Naive B cell (primary cell): ENCODE results near the gene RBPJ. TPM values are rescaled to one million over a fixed set of nuclear protein-coding genes. Genes with fewer than 3 reads are reported as not detected.

Experiments
- ATAC-seq, 2 donors: fragments of 150-1000 bp; cut with Tn5 transposase; 2 replicates each; pipeline ENCODE4 v1.10.0; 2021; ENCODE audit warnings: low read depth in 2 of 2, mild to moderate bottlenecking in 2 of 2, moderate library complexity in 2 of 2
- DNase-seq: peaks from one replicate; pipeline ENCODE4 v3.0.0; 2022
- H3K27ac Mint-ChIP-seq, 6 donors: one replicate each; pipeline ENCODE4 v1.8.0; 2020 to 2022; ENCODE audit warnings: mild to moderate bottlenecking in 6 of 6, mixed read lengths in 6 of 6, moderate library complexity in 5 of 6, inconsistent platforms in 2 of 6
- H3K27me3 Mint-ChIP-seq, 3 donors: one replicate each; pipeline ENCODE4 v1.8.0; 2021 to 2022; ENCODE audit warnings: mixed read lengths in 3 of 3, mild to moderate bottlenecking in 1 of 3
- H3K36me3 Mint-ChIP-seq, 2 donors: one replicate each; pipeline ENCODE4 v1.8.0; 2020 to 2022; ENCODE audit warnings: mixed read lengths in 2 of 2, inconsistent platforms in 1 of 2, mild to moderate bottlenecking in 1 of 2
- H3K4me1 Mint-ChIP-seq, 3 donors: one replicate each; pipeline ENCODE4 v1.8.0; 2020 to 2022; ENCODE audit warnings: mixed read lengths in 3 of 3, inconsistent platforms in 1 of 3, mild to moderate bottlenecking in 1 of 3, moderate library complexity in 1 of 3
- H3K4me3 Mint-ChIP-seq, 8 donors: one replicate each; pipeline ENCODE4 v1.8.0; 2020 to 2022; ENCODE audit warnings: mild to moderate bottlenecking in 8 of 8, mixed read lengths in 8 of 8, moderate library complexity in 8 of 8, inconsistent platforms in 2 of 8
- H3K9me3 Mint-ChIP-seq, 7 donors: one replicate each; pipeline ENCODE4 v1.8.0; 2020 to 2022; ENCODE audit warnings: mixed read lengths in 7 of 7, mild to moderate bottlenecking in 5 of 7, inconsistent platforms in 2 of 7, moderate library complexity in 1 of 7
- polyA plus RNA-seq, 6 donors: library from polyadenylated mRNA; unstranded; fragments of 300-500 nt; fragmentation: Illumina TruSeq; gene quantifications; one replicate each; pipeline ENCODE4 v1.2.3, GENCODE V29; 2021; ENCODE audit warnings: low read depth in 6 of 6

The RBPJ gene
- polyA plus RNA-seq, 6 donors from 2014 or later = 35.7 to 82.1 (median 49.6) TPM

GRCh38 chr4:26429910-26430309, 109.1 kb downstream of the RBPJ start:
- peaks cover 35 to 36% of the 10 kb centered on the region in 2 donors for H3K36me3 Mint-ChIP-seq
- H3K27me3 Mint-ChIP-seq = no peaks in the 10 kb centered on the region
- H3K27ac Mint-ChIP-seq = peak overlapping the region in 1 of 6 donors; percentile 57
- ATAC-seq (no peak), DNase-seq (no peak)
- no peak overlapping the region for H3K4me3 Mint-ChIP-seq
- H3K4me1 Mint-ChIP-seq = no peaks in the 10 kb centered on the region
- no peaks in the 10 kb centered on the region for H3K9me3 Mint-ChIP-seq

GRCh38 chr4:26431461-26432180, 110.8 kb downstream of the RBPJ start:
- Mint-ChIP-seq H3K36me3 (peaks cover 30 to 31% of the 10 kb centered on the region in 2 donors), H3K9me3 (no peaks in the 10 kb centered on the region), H3K27ac (no peak overlapping the region)

GRCh38 chr4:26432419-26432818, 111.6 kb downstream of the RBPJ start:
- no peak for ATAC-seq
- Mint-ChIP-seq H3K27ac (no peak overlapping the region), H3K4me3 (no peak overlapping the region), H3K9me3 (no peaks in the 10 kb centered on the region), H3K27me3 (no peaks in the 10 kb centered on the region), H3K36me3 (peaks cover 23 to 30% of the 10 kb centered on the region in 2 donors), H3K4me1 (peaks cover 0 to 6% (median 0%) of the 10 kb centered on the region in 3 donors)
- DNase-seq = no peak

More at GRCh38 chr4:26431461-26432180, 110.8 kb downstream of the RBPJ start:
- no peaks in the 10 kb centered on the region for H3K27me3 Mint-ChIP-seq
- H3K4me3 Mint-ChIP-seq = no peak overlapping the region
- peaks cover 0 to 6% (median 0%) of the 10 kb centered on the region in 3 donors for H3K4me1 Mint-ChIP-seq
- ATAC-seq = no peak
- DNase-seq = no peak

- Mint-ChIP-seq H3K9me3 (no peaks in the 10 kb centered on the region), H3K36me3 (peaks cover 19 to 30% of the 10 kb centered on the region in 2 donors), H3K4me1 (peaks cover 0 to 6% (median 0%) of the 10 kb centered on the region in 3 donors), H3K27me3 (no peaks in the 10 kb centered on the region), H3K27ac (no peak overlapping the region), H3K4me3 (no peak overlapping the region)
- DNase-seq (no peak), ATAC-seq (no peak)
These were observed 112.7 kb downstream of the RBPJ start for GRCh38 chr4:26433556-26433955.

GRCh38 chr4:26434030-26434639, 113.3 kb downstream of the RBPJ start:
- Mint-ChIP-seq H3K27ac (no peak overlapping the region), H3K9me3 (no peaks in the 10 kb centered on the region), H3K36me3 (peaks cover 19 to 29% of the 10 kb centered on the region in 2 donors), H3K4me3 (no peak overlapping the region), H3K27me3 (no peaks in the 10 kb centered on the region), H3K4me1 (peaks cover 0 to 6% (median 0%) of the 10 kb centered on the region in 3 donors)
- no peak for DNase-seq
- ATAC-seq = no peak

- H3K4me3 Mint-ChIP-seq = no peak overlapping the region
- H3K4me1 Mint-ChIP-seq = no peaks in the 10 kb centered on the region
- no peak overlapping the region for H3K27ac Mint-ChIP-seq
- H3K36me3 Mint-ChIP-seq = peaks cover 0 to 5% of the 10 kb centered on the region in 2 donors
- peaks cover 0 to 11% (median 2%) of the 10 kb centered on the region in 7 donors for H3K9me3 Mint-ChIP-seq
- ATAC-seq = no peak
- peaks cover 0 to 4% (median under 1%) of the 10 kb centered on the region in 3 donors for H3K27me3 Mint-ChIP-seq
- DNase-seq = no peak
These were observed 120.3 kb downstream of the RBPJ start for GRCh38 chr4:26441102-26441501.

GRCh38 chr4:26441771-26442170, 121.0 kb downstream of the RBPJ start:
- Mint-ChIP-seq H3K4me1 (no peaks in the 10 kb centered on the region), H3K4me3 (no peak overlapping the region), H3K27ac (peak overlapping the region in 1 of 6 donors; percentile 5), H3K36me3 (peaks cover 0 to 5% of the 10 kb centered on the region in 2 donors), H3K9me3 (peaks cover 0 to 11% (median 2%) of the 10 kb centered on the region in 7 donors), H3K27me3 (peaks cover 0 to 6% (median 4%) of the 10 kb centered on the region in 3 donors)
- ATAC-seq (no peak), DNase-seq (no peak)

- no peaks in the 10 kb centered on the region for H3K4me1 Mint-ChIP-seq
- no peak overlapping the region for H3K27ac Mint-ChIP-seq
These were observed 126.6 kb downstream of the RBPJ start for GRCh38 chr4:26447378-26447777.

GRCh38 chr4:26450418-26450817, 129.6 kb downstream of the RBPJ start:
- Mint-ChIP-seq H3K4me3 (no peak overlapping the region), H3K27me3 (peaks cover 0 to 13% (median 0%) of the 10 kb centered on the region in 3 donors), H3K27ac (no peak overlapping the region)

More at GRCh38 chr4:26447378-26447777, 126.6 kb downstream of the RBPJ start:
- peaks cover 0 to 11% (median 2%) of the 10 kb centered on the region in 7 donors for H3K9me3 Mint-ChIP-seq
- ATAC-seq (no peak), DNase-seq (no peak)
- H3K36me3 Mint-ChIP-seq = peaks cover 0 to 5% of the 10 kb centered on the region in 2 donors
- H3K4me3 Mint-ChIP-seq = no peak overlapping the region
- peaks cover 0 to 11% (median 4%) of the 10 kb centered on the region in 3 donors for H3K27me3 Mint-ChIP-seq

GRCh38 chr4:26451597-26451996, 130.8 kb downstream of the RBPJ start:
- Mint-ChIP-seq H3K9me3 (peaks cover 0 to 15% (median 3%) of the 10 kb centered on the region in 7 donors), H3K36me3 (no peaks in the 10 kb centered on the region), H3K27ac (peak overlapping the region in 1 of 6 donors; percentile 32), H3K4me3 (no peak overlapping the region), H3K27me3 (peaks cover 0 to 8% (median 0%) of the 10 kb centered on the region in 3 donors), H3K4me1 (no peaks in the 10 kb centered on the region)
- no peak for ATAC-seq
- DNase-seq = no peak

More at GRCh38 chr4:26450418-26450817, 129.6 kb downstream of the RBPJ start:
- Mint-ChIP-seq H3K9me3 (peaks cover 0 to 15% (median 3%) of the 10 kb centered on the region in 7 donors), H3K4me1 (no peaks in the 10 kb centered on the region), H3K36me3 (no peaks in the 10 kb centered on the region)
- no peak for DNase-seq
- ATAC-seq = no peak

GRCh38 chr4:26452565-26453531, 132.0 kb downstream of the RBPJ start:
- peaks cover 0 to 4% (median 0%) of the 10 kb centered on the region in 3 donors for H3K27me3 Mint-ChIP-seq
- DNase-seq (no peak), ATAC-seq (no peak)
- H3K36me3 Mint-ChIP-seq = no peaks in the 10 kb centered on the region
- H3K27ac Mint-ChIP-seq = peak overlapping the region in 1 of 6 donors; percentile 76
- peak overlapping the region in 1 of 8 donors; percentile 54 for H3K4me3 Mint-ChIP-seq
- H3K4me1 Mint-ChIP-seq = no peaks in the 10 kb centered on the region
- H3K9me3 Mint-ChIP-seq = peaks cover 0 to 15% (median 3%) of the 10 kb centered on the region in 7 donors

- Mint-ChIP-seq H3K9me3 (peaks cover 0 to 15% (median 3%) of the 10 kb centered on the region in 7 donors), H3K27me3 (peaks cover 0 to 4% (median 4%) of the 10 kb centered on the region in 3 donors), H3K27ac (no peak overlapping the region), H3K4me3 (no peak overlapping the region), H3K4me1 (peaks cover 0 to 10% (median 0%) of the 10 kb centered on the region in 3 donors), H3K36me3 (no peaks in the 10 kb centered on the region)
- ATAC-seq = no peak
- no peak for DNase-seq
These were observed 134.1 kb downstream of the RBPJ start for GRCh38 chr4:26454961-26455360.

GRCh38 chr4:26455571-26455970, 134.8 kb downstream of the RBPJ start:
- H3K27ac Mint-ChIP-seq = no peak overlapping the region
- peaks cover 0 to 15% (median 3%) of the 10 kb centered on the region in 7 donors for H3K9me3 Mint-ChIP-seq
- DNase-seq (no peak), ATAC-seq (no peak)
- peaks cover 0 to 10% (median 0%) of the 10 kb centered on the region in 3 donors for H3K4me1 Mint-ChIP-seq
- no peaks in the 10 kb centered on the region for H3K36me3 Mint-ChIP-seq
- peaks cover 0 to 4% (median 4%) of the 10 kb centered on the region in 3 donors for H3K27me3 Mint-ChIP-seq
- no peak overlapping the region for H3K4me3 Mint-ChIP-seq
